ENCODE measurements around the gene TMC1. TPM values are rescaled to one million over a fixed set of nuclear protein-coding genes. Genes with fewer than 3 reads are reported as not detected.
"Not testable (repeated sequence)": the region's sequence is repeated elsewhere in the genome, so short reads cannot be mapped to it uniquely, and the experiment has no call there.

The TMC1 gene
- total RNA-seq, 1 experiment from 2014 or later = 0.53 TPM

DNA sequence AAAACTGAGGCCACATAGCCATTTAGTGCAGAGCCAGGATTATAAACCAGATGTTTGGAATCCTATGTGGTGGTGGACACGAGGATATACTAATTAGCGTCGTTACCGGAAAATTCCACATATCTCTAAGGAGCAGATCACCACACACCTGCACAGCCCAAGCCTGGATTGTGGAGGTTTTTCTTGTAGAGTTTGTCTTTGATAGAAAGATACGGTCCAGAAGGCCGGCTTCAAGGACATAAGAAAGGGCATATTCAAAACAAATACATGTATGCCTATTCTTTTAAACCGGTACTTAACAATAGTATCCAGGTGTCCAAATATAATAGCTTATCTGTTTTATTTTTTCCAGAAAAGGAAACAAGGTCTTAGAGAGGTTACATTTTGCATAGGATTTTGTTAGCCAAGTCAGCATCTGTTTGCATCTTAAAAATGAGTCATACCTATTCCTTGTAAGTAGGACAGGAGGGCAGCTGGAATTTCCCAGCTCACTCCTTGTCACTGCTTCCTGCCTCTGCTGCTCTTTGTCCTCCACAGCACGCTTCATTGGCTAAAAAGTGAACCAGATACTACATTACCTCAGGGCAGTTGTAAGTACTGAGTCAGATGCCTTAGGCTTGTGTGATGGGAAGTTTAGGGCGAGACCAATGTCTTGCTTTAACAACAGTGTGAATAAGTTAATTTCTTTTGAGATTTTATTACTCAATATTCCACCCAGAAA lies 3.6 kb downstream of the TMC1 start:
- peak; percentile 93 for DNase-seq (ENCODE audit: low spot score)

GRCh38 chr9:72526901-72527800 lies 5.7 kb downstream of the TMC1 start:
- DNase-seq (ENCODE audit: low spot score) = peak; percentile 94

DNA sequence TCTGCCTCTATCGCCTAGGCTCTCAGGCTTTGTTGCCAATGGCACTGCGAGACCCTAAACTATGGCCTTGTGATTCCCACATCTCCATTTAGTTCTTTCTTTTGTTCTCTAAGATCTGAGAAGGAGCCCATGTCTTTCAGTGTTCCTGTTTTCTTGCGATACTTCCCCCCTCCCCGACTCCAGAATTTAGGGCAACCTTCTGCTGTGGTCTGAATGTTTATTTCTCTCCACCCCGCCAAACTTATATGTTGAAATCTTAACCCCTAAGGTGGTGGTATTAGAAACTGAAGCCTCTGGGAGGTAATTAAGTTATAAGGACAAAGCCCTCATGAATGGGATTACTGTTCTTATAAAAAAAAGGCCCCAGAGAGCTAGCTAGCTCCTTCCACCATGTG lies 6.4 kb downstream of the TMC1 start:
- no peak for DNase-seq (ENCODE audit: low spot score)

DNA sequence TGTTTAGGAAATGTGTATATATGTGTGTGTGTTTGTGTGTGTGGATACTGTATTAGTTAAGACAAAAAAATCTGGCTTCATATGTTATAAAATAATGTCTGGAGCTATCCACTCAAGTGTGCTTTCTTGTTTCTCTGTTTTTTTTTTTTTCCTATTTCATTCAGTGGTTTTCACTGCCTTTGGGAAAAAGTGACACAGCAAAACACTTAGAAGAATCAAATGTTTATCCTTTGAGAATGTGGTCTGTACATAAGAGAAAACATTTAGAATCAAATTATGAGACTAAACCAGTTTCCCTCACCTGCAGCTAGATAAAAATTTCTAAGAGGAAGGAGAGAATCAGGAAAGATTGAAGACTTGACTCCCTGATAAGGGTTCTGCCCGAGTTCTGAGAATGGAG lies 8.1 kb downstream of the TMC1 start:
- DNase-seq (ENCODE audit: low spot score) = peak; percentile 27

GRCh38 chr9:72533322-72533721 lies 11.9 kb downstream of the TMC1 start:
- DNase-seq (ENCODE audit: low spot score) = peak; percentile 78

DNA sequence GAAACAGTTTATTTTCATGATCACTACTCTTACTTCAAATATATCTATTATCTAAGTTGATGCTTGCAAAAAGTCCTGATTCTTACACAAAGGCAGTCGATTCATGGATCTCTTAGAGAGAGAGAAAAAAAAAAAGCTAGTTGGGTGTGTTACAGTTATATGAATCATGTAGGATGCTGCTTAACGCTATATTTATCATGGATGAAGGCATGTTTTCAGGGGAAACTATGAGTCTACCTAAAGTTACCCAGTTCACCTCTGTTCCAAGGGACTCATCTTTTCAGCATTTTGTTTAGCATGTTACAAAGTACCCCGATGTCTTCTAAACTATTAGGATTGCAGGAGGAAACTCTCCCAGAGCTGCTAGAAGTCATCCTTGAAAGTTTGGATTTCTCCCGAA lies 13.5 kb downstream of the TMC1 start:
- DNase-seq (ENCODE audit: low spot score) = no peak

GRCh38 chr9:72537011-72537545 lies 15.7 kb downstream of the TMC1 start:
- DNase-seq (ENCODE audit: low spot score) = no peak

DNA sequence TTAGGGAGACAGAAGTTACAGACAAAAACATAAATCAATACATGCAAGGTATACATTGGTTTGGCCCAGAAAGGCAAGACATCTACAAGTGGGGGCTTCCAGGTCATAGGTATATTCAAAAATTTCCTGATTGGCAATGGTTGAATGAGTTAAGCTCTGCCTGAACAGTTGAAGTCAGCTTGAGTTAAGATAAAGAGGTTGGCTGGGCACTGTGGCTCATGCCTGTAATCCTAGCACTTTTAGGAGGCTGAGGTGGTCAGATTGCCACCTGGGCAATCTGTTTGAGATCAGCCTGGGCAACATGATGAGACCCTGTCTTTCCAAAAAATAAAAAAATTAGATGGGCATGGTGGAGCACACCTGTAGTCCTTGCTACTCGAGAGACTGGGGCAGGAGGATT lies 16.3 kb downstream of the TMC1 start:
- no peak for DNase-seq (ENCODE audit: low spot score)

DNA sequence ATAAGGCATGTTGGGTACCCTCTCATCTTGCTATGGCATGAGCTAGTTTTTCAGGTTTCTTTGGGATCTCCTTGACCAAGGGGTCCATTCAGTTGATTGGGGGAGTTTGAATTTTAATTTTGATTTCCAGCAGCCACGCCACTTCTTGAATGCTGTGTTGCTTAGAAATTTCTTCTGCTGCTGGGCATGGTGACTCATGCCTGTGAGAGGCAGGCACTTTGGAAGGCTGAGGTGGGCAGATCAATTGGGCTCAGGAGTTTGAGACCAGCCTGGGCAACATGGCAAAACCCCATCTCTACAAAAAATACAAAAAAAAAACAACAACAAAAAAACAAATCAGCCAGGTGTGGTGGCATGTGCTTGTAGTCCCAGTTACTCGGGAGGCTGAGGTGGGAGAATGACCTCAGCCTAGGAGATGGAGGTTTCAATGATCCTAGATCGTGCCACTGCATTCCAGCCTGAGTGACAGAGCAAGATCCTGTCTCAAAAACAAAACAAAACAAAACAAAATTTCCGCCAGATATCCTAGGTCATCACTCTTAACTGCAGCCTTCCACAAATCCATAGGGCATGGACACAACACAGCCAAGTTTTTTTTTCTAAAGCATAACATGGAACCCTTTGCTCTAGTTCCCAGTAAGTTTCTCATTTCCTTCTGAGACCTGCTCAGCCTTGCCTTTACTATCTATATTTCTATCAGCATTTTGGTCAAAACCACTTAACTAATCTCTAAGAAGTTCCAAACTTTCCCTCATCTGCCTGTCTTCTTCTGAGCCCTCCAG lies 17.7 kb downstream of the TMC1 start:
- DNase-seq (ENCODE audit: low spot score) = no peak

DNA sequence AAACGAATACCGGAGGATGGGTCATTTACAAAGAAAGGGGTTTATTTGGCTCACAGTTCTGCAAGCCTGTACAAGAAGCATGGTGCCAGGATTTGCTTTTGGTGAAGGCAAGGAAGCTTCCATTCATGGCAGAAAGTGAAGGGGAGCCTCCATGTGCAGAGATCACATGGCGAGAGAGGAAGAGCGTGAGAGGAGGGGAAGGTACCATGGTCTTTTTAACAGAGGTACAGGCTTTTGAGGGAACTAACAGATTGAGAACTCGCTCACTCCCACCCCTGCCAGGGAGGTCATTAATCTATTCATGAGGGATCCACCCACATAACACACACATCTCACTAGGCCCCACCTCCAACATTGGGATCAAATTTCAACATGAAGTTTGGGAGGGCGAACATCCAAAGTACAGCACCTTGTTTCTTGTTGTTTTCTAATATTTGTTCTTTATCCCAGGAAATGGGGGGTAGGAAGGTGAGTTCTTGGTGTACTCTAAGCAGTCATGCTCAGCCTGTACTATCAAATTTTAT lies 18.5 kb downstream of the TMC1 start:
- peak; percentile 32 for DNase-seq (ENCODE audit: low spot score)

DNA sequence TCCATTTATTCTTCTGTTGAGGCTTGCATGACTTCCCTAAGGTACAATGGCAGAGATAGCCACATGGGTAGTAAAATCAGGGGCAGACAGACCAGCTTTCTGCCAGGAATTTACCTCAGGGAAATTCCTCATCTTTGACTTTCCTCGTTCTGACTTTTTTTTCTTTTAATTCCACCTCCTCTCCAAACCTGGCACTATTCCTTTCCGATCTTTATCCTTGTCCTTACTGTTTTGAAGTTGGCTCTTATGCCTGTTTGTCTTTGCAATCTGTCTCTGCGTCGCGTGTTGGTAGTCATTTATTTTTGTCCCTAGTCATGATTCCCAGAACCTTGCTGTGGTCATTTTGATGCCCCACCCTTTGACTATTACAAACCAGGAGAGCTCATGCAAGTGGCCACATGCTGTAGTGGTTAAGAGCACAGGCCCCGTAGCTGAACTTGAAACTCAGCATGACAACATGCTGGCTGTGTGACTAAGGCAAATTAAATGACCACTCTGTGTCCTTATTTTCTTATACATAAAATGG lies 19.0 kb downstream of the TMC1 start:
- peak; percentile 60 for DNase-seq (ENCODE audit: low spot score)

GRCh38 chr9:72542537-72542833 lies 21.1 kb downstream of the TMC1 start:
- DNase-seq (ENCODE audit: low spot score) = not testable (repeated sequence)

GRCh38 chr9:72542917-72543316 lies 21.5 kb downstream of the TMC1 start:
- no peak for DNase-seq (ENCODE audit: low spot score)

GRCh38 chr9:72551306-72551705 lies 29.9 kb downstream of the TMC1 start:
- no peak for DNase-seq (ENCODE audit: low spot score)

DNA sequence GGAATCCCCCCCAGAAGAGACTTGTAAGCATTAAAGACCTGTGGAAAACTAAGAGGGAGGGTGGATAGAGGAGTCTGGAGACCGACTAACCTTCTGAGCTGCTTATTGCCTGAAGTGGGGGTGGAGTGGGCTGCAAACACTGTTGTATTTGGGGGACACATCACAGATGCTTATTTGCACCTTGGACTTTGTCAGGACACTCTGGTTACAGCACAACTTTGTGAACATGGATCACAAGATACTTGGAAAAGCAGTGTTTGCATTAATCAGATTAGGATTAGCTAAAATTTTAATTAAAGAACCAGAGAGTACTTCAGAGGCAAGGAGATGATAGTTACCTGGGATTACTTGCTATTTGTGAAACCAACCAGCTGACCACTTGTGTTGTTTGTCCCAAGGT lies 30.9 kb downstream of the TMC1 start:
- no peak for DNase-seq (ENCODE audit: low spot score)

GRCh38 chr9:72554221-72554641 lies 32.8 kb downstream of the TMC1 start:
- no peak for DNase-seq (ENCODE audit: low spot score)

DNA sequence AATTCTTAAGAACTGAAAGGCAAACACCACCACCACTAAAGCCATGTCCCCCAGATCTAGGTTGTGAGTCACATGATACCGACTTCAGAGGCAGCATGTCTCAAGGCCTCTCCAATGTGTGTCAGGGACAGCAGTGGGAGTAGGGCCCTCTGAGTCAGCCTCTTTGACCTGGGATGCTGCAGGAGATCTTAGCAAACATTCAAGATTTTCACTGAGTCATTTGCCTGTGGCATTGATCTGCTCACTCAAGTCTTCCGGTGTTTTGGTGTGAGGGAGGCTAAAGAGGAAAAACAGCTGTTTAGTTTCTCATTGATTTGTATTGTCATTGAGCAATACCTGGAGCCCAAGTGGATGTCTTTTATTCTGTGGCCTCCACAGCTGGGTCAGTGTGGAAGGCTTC lies 36.1 kb downstream of the TMC1 start:
- peak; percentile 57 for DNase-seq (ENCODE audit: low spot score)

GRCh38 chr9:72560086-72560485 lies 38.7 kb downstream of the TMC1 start:
- DNase-seq (ENCODE audit: low spot score) = no peak

DNA sequence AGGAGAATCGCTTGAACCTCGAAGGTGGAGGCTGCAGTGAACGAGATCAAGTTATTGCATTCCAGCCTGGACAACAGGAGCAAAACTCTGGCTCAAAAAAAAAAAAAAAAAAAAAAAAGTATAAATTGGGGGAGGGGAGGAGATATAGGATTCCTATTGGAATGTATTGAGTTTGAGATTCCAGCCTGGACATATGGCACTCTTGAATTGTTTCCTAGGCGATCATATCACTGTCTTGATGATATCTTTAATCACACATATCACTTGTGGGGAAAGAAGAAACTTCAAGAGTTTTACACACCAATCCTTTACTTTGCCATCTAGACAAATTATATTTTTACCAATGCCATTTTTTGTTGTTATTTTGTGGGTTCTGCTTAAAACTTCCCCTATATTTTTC lies 42.4 kb downstream of the TMC1 start:
- DNase-seq (ENCODE audit: low spot score) = no peak

- DNase-seq (ENCODE audit: low spot score) = peak; percentile 52
Observed at GRCh38 chr9:72564479-72565281, 43.3 kb downstream of the TMC1 start.

DNA sequence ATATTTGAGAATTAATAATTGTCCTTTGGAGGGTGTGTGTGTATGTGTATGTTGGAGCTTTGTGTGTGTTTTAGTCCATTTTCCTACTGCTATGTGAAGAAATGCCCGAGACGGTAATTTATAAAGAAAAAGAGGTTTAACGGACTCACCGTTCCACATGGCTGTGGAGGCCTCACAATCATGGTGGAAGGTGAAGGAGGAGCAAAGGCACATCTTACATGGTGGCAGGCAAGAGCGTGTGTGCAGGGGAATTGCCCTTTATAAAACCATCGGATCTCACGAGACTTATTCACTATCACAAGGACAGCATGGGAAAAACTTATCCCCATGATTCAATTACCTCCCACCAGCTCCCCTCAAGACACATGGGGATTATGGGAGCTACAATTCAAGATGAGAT lies 44.1 kb downstream of the TMC1 start:
- DNase-seq (ENCODE audit: low spot score) = no peak

All from HT-29 (cell line).